ENCODE results near the gene SCNN1B.
A peak's percentile ranks its signal among the peaks of the same experiment; 100 is the strongest.

Gene SCNN1B

GRCh38 chr16:23408242-23408822, 106.2 kb downstream of the SCNN1B start:
- no peak for DNase-seq

- DNase-seq = peak; percentile 51 to 93
Observed at GRCh38 chr16:23408823-23409298, 106.8 kb downstream of the SCNN1B start.

GRCh38 chr16:23409522-23409921, 107.4 kb downstream of the SCNN1B start:
- no peak for DNase-seq

GRCh38 chr16:23410176-23410575, 108.1 kb downstream of the SCNN1B start:
- no peak for DNase-seq

- no peak for DNase-seq
Observed at GRCh38 chr16:23414731-23415130, 112.6 kb downstream of the SCNN1B start.

- DNase-seq = no peak
Observed at GRCh38 chr16:23416816-23417215, 114.7 kb downstream of the SCNN1B start.

GRCh38 chr16:23420011-23420410, 117.9 kb downstream of the SCNN1B start:
- no peak for DNase-seq

- no peak for DNase-seq
Observed at GRCh38 chr16:23423496-23424049, 121.5 kb downstream of the SCNN1B start.

GRCh38 chr16:23424292-23424958, 122.3 kb downstream of the SCNN1B start:
- no peak for DNase-seq

GRCh38 chr16:23428351-23428750, 126.2 kb downstream of the SCNN1B start:
- no peak for DNase-seq
